D721Med (cell line): ENCODE results near the gene TGFB3.
"Not testable (repeated sequence)": the region's sequence is repeated elsewhere in the genome, so short reads cannot be mapped to it uniquely, and the experiment has no call there.

Experiments
- DNase-seq: peaks from one replicate; pipeline ENCODE4 v3.0.0; 2011; ENCODE audit warnings: low spot score; ENCODE audit not compliant: insufficient read length
- FAIRE-seq: peaks from 2 replicates; lab custom pipeline; 2011; peaks lifted over from hg19 to GRCh38; lab: Jason Lieb, UNC
- TF ChIP-seq, protein P1 (sequence below): IDR thresholded peaks from 2 replicates; pipeline ENCODE4 v1.5.1; 2012; ENCODE audit warnings: mild to moderate bottlenecking, control low read depth; ENCODE audit not compliant: insufficient read depth; ENCODE audit errors: missing control alignments

Gene TGFB3

DNA sequence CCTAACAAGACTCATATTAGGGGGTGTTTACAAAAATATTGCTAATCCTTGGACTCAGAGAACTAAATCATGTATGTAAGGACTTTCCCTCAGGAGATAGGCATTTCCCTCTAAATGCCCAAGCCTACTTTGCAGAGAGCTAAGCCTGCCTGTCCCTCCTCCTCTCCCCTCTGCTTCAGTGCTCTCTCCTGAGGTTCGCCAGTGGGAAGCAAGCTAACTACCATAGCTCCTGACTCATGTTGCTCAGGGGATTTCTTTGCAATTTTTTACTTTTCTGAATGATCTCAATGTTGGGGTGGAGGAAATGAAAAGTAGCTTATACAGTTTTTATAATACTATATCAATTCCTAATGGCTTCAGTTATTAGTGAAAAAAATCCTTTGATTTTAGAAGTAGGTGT, 33.4 kb upstream of the TGFB3 start:
- DNase-seq, result no peak
- no peak for FAIRE-seq
- TF ChIP-seq, protein P1, sequence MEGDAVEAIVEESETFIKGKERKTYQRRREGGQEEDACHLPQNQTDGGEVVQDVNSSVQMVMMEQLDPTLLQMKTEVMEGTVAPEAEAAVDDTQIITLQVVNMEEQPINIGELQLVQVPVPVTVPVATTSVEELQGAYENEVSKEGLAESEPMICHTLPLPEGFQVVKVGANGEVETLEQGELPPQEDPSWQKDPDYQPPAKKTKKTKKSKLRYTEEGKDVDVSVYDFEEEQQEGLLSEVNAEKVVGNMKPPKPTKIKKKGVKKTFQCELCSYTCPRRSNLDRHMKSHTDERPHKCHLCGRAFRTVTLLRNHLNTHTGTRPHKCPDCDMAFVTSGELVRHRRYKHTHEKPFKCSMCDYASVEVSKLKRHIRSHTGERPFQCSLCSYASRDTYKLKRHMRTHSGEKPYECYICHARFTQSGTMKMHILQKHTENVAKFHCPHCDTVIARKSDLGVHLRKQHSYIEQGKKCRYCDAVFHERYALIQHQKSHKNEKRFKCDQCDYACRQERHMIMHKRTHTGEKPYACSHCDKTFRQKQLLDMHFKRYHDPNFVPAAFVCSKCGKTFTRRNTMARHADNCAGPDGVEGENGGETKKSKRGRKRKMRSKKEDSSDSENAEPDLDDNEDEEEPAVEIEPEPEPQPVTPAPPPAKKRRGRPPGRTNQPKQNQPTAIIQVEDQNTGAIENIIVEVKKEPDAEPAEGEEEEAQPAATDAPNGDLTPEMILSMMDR, result no peak

DNA sequence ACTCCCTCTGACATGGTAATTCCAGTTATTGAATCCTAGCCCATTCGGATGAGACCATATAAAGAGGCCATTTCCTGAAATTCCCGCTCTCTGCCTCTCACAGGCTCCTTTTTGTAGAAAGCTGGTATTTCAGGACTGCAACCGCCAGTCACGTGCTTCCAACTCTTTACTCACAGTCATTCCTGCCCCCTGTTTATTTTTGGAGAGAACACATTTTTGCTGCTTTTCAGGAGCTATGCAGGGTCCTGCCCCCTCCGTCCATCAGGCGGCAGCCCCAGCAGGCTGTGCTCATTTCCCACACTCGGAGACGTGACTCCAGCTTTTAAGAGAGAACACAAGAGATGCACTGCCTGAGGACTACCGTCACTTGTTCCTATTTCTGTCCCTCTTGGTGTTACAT, 30.6 kb upstream of the TGFB3 start:
- TF ChIP-seq, protein P1, result no peak
- no peak for FAIRE-seq
- DNase-seq, result no peak

DNA sequence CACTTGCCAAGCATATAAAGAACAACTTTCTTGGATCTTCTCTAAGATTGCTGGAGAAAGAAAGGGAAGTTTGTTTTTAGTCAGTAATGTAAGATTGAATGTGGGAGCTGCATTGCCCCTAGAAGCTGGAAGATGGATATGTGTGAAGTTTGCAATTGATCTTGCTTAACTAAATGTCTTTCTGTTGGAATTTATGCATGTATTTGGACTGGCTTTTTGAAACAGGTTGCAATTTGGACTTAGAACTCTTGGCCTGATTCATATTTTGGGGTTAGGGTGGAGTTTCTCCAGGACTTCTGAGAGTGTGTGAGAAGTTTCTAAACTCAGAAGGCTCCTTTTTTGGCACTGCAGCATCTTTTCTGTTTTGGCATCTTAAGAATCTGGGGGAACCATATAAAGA, 30.1 kb upstream of the TGFB3 start:
- TF ChIP-seq, protein P1, result no peak
- DNase-seq, result no peak
- FAIRE-seq, result no peak

DNA sequence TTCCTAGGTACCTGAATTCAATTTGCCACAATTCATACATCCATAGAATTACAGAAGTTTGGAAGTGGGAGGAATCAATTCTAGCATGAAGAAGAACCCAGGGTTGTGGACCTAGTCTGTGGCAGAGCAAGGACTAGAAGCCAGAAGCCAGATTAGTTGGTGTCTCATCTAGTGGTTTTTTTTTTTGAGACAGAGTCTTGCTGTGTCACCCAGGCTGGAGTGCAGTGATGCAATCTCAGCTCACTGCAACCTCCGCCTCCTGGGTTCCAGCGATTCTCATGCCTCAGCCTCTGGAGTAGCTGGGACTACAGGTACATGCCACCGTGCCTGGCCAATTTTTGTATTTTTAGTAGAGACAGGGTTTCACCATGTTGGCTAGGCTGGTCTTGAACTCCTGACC, 27.8 kb upstream of the TGFB3 start:
- FAIRE-seq, result not testable (repeated sequence)

DNA sequence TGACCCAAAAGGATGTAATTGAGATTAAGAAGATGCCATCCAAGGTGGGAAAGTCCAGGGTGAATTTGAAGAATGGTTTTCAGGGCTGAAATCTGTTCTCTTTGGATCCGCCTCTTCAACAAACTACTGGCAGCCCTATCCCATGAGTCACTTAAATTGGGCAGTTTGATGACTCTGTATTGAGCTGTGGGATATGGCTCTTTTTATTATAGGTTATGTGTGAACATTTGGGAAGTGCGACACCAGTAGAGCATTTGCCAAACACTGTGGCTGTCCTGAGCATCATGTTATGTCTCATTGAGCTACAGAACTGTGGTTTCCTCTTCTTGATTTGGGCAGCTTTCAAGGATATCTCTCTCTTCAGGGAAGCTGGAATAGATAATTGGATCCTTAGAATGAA, 26.1 kb upstream of the TGFB3 start:
- DNase-seq (no peak), FAIRE-seq (no peak)
- TF ChIP-seq, protein P1, result no peak

More for the DNA sequence above, 27.8 kb upstream of the TGFB3 start:
- not testable (repeated sequence) for DNase-seq

DNA sequence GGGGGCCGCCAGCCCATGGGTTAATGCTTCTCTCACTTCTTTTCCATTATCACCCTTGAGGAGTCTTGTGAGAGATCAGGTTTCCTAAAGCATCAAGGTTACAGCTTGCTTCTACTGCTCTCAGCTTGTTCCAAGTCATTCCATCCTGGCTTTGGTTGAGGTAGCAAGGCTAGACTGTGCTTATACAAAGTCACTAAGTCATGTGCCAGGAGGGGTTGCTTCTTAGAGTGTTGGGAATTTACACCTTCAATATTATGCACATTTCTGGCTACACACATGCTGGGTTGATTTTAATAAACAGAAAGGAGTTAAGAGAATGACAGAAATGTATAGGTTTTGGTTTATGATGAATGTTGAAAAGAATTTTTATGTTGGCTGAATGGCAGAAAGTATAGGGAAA, 25.6 kb upstream of the TGFB3 start:
- no peak for FAIRE-seq
- TF ChIP-seq, protein P1, result no peak
- DNase-seq, result no peak

DNA sequence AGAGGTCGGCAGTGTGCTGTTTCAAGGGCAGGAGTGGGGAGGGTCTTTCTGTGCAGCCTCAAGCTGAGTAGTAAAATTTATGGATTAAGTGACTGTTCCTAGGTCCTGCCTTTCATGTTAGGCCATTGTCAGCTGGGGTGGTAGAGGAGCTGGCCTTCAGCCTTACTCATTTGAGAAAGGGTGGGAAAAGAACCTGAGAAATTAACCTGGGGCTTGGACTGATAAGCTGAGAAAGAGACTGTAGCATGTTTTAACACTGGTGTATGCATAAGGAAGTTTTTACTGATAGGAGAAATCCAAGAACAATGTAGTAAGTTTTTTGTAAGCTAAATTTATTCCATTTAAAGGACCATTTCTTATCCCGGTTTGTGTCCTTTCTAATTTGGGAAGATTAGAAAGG, 24.5 kb upstream of the TGFB3 start:
- TF ChIP-seq, protein P1, result no peak
- DNase-seq, result no peak
- FAIRE-seq, result no peak

DNA sequence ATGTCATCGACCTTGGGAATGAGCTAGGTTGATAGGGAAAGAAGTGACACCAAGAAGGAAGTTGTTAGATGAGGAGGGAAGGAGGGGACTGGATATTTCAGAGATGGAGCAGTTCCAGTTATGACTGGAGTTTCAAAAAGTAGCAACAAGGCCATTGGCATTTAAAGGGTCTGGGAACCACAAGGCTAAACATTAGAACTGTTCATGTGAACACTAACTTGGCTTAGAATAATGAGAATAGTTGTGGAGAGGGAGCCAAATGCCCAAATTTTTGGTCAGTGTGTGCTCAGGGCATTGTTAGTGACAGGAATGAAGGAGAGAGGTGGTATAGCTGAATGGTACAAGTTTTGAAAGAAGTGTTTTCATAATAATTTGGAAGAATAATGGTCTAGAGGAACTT, 20.6 kb upstream of the TGFB3 start:
- FAIRE-seq (no peak), DNase-seq (no peak)
- TF ChIP-seq, protein P1, result no peak
